ENCODE data around the gene LAMA5.

The LAMA5 gene

DNA sequence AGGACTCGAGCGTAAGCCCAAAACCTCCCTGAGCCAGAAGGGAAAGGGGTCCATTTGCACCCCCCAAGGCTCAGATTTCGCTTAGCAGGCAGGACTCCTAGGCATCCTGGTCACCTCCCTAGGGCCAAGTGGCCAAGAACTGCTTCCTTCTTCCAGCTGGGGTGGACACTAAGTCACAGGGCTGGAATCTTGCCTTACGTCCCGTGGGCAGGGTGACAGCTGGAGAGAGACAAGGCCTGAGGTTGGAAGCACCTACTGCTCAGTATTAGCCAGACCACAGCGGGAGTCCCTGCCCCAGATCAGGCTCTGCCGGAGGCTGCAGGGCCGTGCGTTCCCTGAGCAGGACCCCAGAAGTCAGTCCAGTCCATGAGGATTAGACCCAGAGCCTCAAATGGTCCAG is 19.7 kb downstream of the LAMA5 start:
- H3K9me3 ChIP-seq (ENCODE audit: control insufficient read depth, insufficient read depth, low read length), result no peaks in the 10 kb centered on the region
- H3K36me3 ChIP-seq (ENCODE audit: control insufficient read depth, insufficient read depth, low read length), result peaks cover 64% of the 10 kb centered on the region

DNA sequence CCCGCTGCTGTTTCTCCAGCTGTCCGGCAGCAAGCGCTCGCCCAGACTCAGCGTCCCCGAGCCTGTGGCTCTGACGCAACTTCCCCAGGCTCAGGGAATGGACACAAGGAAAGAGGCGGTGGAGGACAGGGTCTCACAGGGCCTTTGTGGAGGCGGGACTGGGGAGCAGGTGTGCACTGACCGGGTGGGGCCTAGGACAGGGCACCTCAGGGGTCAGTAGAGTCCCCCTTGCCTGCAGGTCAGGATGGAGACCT is 20.0 kb downstream of the LAMA5 start:
- no peaks in the 10 kb centered on the region for H3K9me3 ChIP-seq (ENCODE audit: control insufficient read depth, insufficient read depth, low read length)
- H3K4me3 ChIP-seq (ENCODE audit: low read depth, low read length), result no peak overlapping the region
- H3K36me3 ChIP-seq (ENCODE audit: control insufficient read depth, insufficient read depth, low read length), result peaks cover 64% of the 10 kb centered on the region
- no peaks in the 10 kb centered on the region for H3K27me3 ChIP-seq (ENCODE audit: control insufficient read depth, insufficient read depth, low read length)
- no peaks in the 10 kb centered on the region for H3K4me1 ChIP-seq (ENCODE audit: control insufficient read depth, insufficient read depth, low read length)
- H3K9ac ChIP-seq (ENCODE audit: low read depth, low read length), result no peak overlapping the region

More for the DNA sequence above, 19.7 kb downstream of the LAMA5 start:
- no peak overlapping the region for H3K9ac ChIP-seq (ENCODE audit: low read depth, low read length)
- no peak overlapping the region for H3K4me3 ChIP-seq (ENCODE audit: low read depth, low read length)
- H3K27me3 ChIP-seq (ENCODE audit: control insufficient read depth, insufficient read depth, low read length), result no peaks in the 10 kb centered on the region
- H3K4me1 ChIP-seq (ENCODE audit: control insufficient read depth, insufficient read depth, low read length), result no peaks in the 10 kb centered on the region

DNA sequence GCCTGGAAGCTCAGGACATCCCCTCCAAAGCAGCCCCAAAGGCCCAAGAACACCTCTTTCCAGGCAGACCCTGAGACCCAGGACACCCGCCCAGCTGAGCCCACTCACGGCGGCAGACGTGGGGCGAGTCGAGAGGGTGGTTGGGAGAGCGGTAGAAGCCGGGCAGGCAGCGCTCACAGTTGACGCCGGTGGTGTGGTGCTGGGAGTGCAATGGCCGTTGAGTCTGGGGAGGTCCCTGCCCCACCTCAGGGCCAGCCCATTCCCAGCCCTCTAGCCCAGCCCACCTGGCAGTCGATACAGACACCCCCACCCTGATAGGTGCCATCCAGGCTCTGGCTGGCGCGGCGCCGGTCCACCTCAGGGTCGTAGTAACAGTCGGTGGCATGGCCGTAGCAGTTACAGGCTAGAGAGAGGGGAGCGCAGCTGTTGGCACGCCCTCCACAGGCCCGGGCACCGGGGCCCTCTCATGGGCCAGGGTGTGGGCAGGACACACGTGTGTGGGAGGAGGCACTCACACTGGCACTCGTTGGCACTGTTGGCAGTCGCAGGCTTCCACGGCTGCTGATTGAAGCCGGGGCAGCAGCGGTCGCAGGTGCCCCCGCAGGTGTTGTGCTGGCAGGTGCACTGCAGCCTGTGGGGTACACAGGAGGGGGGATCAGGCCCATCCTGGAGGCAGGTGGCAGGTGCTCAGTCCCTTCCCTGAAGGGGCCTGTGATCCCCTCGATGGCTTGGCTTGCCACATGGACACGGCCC is 20.5 kb downstream of the LAMA5 start:
- no peak overlapping the region for H3K4me3 ChIP-seq (ENCODE audit: low read depth, low read length)
- H3K27me3 ChIP-seq (ENCODE audit: control insufficient read depth, insufficient read depth, low read length), result no peaks in the 10 kb centered on the region
- no peaks in the 10 kb centered on the region for H3K4me1 ChIP-seq (ENCODE audit: control insufficient read depth, insufficient read depth, low read length)
- peaks cover 61% of the 10 kb centered on the region for H3K36me3 ChIP-seq (ENCODE audit: control insufficient read depth, insufficient read depth, low read length)
- no peak overlapping the region for H3K9ac ChIP-seq (ENCODE audit: low read depth, low read length)
- H3K9me3 ChIP-seq (ENCODE audit: control insufficient read depth, insufficient read depth, low read length), result no peaks in the 10 kb centered on the region

DNA sequence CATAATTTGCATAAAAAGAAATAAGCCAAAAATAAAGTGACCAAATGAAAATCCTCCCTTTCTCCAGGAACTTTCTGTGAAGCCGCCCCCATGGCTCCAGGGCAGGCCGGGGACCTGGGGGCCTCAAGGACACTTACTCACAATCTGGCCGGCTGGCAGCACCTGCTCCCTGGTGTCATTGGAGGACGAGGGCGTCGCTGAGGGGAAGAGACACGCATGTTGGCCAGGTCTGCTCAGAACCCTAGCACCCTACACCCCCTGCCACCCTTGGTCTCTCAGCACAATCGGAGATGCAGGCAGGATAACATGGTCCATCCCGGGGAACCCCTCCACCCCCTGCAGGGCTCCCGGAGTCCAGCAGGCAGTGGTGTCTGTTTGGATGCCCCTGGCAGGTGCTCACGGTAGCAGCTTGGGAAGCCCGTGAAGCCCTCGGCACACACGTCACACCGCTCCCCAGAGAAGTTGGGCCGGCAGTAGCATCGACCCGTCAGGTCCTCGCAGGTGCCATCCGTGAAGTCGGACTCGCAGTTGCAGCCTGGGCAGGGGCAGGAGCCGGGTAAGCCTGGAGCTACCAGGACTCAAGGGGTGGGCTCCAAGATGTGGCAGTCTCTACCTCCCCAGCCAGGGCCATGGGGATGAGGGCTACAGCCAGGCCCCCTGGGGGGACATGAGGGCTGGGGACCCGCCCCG is 21.3 kb downstream of the LAMA5 start:
- Histone ChIP-seq H3K4me3 (ENCODE audit: low read depth, low read length) (no peak overlapping the region), H3K9me3 (ENCODE audit: control insufficient read depth, insufficient read depth, low read length) (no peaks in the 10 kb centered on the region), H3K36me3 (ENCODE audit: control insufficient read depth, insufficient read depth, low read length) (peaks cover 58% of the 10 kb centered on the region), H3K4me1 (ENCODE audit: control insufficient read depth, insufficient read depth, low read length) (no peaks in the 10 kb centered on the region), H3K9ac (ENCODE audit: low read depth, low read length) (no peak overlapping the region), H3K27me3 (ENCODE audit: control insufficient read depth, insufficient read depth, low read length) (no peaks in the 10 kb centered on the region)

DNA sequence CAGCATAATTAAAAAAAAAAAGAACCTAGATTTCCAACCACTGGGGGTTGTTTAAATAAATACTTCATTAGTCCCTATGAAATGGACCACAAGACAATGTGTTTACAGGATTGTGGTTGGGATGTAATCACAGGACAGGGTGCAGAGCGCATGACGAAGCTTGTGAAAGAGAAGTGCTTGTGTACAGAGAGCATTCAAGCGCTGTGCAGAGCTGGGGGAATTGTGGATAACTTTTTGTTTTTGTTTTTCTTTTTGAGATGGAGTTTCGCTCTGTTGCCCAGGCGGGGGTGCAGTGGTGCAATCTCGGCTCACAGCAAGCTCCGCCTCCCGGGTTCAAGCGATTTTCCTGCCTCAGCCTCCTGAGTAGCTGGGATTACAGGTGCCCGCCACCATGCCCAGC is 22.3 kb downstream of the LAMA5 start:
- H3K4me1 ChIP-seq (ENCODE audit: control insufficient read depth, insufficient read depth, low read length), result no peaks in the 10 kb centered on the region
- peaks cover 57% of the 10 kb centered on the region for H3K36me3 ChIP-seq (ENCODE audit: control insufficient read depth, insufficient read depth, low read length)
- H3K27me3 ChIP-seq (ENCODE audit: control insufficient read depth, insufficient read depth, low read length), result no peaks in the 10 kb centered on the region
- H3K9me3 ChIP-seq (ENCODE audit: control insufficient read depth, insufficient read depth, low read length), result no peaks in the 10 kb centered on the region
- H3K4me3 ChIP-seq (ENCODE audit: low read depth, low read length), result no peak overlapping the region
- no peak overlapping the region for H3K9ac ChIP-seq (ENCODE audit: low read depth, low read length)

DNA sequence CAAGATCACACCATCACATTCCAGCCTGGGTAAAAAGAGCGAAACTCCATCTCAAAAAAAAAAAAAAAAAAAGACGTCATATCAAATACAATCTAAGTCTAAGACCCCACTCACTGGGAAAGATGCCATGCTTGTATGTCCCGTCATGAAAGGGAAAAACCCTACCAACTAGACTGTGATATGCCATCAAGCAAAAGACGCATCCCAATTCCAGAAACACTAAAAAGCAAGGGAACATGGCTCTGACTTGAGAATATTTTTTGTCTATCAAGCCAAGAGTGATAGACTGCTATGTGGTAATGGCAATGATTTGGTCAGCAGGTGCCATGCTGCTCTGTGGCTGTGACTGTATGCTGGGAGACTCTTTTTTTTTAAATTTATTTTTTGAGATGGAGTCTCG is 23.0 kb downstream of the LAMA5 start:
- Histone ChIP-seq H3K36me3 (ENCODE audit: control insufficient read depth, insufficient read depth, low read length) (peaks cover 59% of the 10 kb centered on the region), H3K4me1 (ENCODE audit: control insufficient read depth, insufficient read depth, low read length) (no peaks in the 10 kb centered on the region), H3K9me3 (ENCODE audit: control insufficient read depth, insufficient read depth, low read length) (no peaks in the 10 kb centered on the region)

DNA sequence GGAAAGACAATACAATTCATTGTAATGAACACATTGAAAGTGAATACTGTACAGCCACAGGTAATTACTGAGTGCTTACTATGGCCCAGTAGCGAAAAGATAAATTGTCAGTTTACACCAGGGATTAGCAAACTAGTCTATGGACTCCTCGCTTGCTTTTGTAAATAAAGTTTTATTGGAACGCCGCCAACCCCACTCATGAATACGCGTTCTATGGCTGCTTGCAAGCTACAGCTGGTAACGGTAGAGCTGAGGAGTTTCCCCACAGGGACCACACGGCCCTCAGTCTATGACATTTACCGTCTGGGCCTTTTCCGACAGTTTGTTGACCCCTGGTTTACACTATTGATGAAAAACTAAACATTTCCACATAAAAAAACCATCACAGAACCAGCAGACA is 24.2 kb downstream of the LAMA5 start:
- Histone ChIP-seq H3K9ac (ENCODE audit: low read depth, low read length) (no peak overlapping the region), H3K36me3 (ENCODE audit: control insufficient read depth, insufficient read depth, low read length) (peaks cover 60% of the 10 kb centered on the region), H3K27me3 (ENCODE audit: control insufficient read depth, insufficient read depth, low read length) (no peaks in the 10 kb centered on the region), H3K4me3 (ENCODE audit: low read depth, low read length) (no peak overlapping the region), H3K9me3 (ENCODE audit: control insufficient read depth, insufficient read depth, low read length) (no peaks in the 10 kb centered on the region), H3K4me1 (ENCODE audit: control insufficient read depth, insufficient read depth, low read length) (no peaks in the 10 kb centered on the region)

More for the DNA sequence above, 23.0 kb downstream of the LAMA5 start:
- Histone ChIP-seq H3K4me3 (ENCODE audit: low read depth, low read length) (no peak overlapping the region), H3K9ac (ENCODE audit: low read depth, low read length) (no peak overlapping the region), H3K27me3 (ENCODE audit: control insufficient read depth, insufficient read depth, low read length) (no peaks in the 10 kb centered on the region)

DNA sequence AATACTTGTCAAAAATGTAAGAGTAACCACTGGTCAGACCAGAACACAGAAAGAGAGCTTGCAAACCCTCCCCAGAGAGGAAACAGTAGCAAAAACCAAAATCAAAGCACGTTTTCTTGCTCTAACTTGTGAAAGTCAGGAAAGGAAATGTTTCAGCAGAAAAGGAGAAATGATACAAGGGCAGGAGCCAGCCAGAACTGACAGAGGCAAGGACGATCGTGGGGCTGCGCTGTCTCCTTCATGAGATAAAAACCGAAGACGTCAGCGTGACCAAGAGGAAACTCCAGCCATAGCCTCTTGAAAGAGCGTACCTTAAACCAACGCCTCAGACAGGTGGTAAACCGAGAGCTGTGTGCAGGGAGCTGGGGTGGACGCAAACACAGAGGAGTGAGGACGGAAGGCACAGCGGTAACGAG is 27.5 kb downstream of the LAMA5 start:
- Histone ChIP-seq H3K4me3 (ENCODE audit: low read depth, low read length) (no peak overlapping the region), H3K36me3 (ENCODE audit: control insufficient read depth, insufficient read depth, low read length) (peaks cover 55% of the 10 kb centered on the region), H3K4me1 (ENCODE audit: control insufficient read depth, insufficient read depth, low read length) (no peaks in the 10 kb centered on the region), H3K9me3 (ENCODE audit: control insufficient read depth, insufficient read depth, low read length) (no peaks in the 10 kb centered on the region), H3K9ac (ENCODE audit: low read depth, low read length) (no peak overlapping the region), H3K27me3 (ENCODE audit: control insufficient read depth, insufficient read depth, low read length) (no peaks in the 10 kb centered on the region)

DNA sequence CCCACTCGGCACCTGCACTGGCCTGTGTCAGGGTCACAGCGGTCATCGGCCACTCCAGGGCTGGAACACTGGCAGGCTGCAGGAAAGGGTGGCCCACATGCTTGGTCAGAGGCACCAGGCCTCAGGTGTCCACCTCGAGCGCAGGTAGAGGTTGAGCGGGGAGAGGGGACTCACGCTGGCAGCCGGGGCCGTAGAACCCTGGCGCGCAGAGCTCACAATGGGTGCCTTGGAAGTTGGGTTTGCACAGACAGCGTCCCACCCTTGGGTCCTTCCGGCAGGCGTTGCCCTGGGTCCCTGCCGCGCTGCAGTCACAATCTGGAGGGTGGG is 28.9 kb downstream of the LAMA5 start:
- Histone ChIP-seq H3K4me1 (ENCODE audit: control insufficient read depth, insufficient read depth, low read length) (no peaks in the 10 kb centered on the region), H3K9me3 (ENCODE audit: control insufficient read depth, insufficient read depth, low read length) (no peaks in the 10 kb centered on the region), H3K27me3 (ENCODE audit: control insufficient read depth, insufficient read depth, low read length) (no peaks in the 10 kb centered on the region), H3K4me3 (ENCODE audit: low read depth, low read length) (no peak overlapping the region), H3K9ac (ENCODE audit: low read depth, low read length) (no peak overlapping the region), H3K36me3 (ENCODE audit: control insufficient read depth, insufficient read depth, low read length) (peaks cover 67% of the 10 kb centered on the region)

DNA sequence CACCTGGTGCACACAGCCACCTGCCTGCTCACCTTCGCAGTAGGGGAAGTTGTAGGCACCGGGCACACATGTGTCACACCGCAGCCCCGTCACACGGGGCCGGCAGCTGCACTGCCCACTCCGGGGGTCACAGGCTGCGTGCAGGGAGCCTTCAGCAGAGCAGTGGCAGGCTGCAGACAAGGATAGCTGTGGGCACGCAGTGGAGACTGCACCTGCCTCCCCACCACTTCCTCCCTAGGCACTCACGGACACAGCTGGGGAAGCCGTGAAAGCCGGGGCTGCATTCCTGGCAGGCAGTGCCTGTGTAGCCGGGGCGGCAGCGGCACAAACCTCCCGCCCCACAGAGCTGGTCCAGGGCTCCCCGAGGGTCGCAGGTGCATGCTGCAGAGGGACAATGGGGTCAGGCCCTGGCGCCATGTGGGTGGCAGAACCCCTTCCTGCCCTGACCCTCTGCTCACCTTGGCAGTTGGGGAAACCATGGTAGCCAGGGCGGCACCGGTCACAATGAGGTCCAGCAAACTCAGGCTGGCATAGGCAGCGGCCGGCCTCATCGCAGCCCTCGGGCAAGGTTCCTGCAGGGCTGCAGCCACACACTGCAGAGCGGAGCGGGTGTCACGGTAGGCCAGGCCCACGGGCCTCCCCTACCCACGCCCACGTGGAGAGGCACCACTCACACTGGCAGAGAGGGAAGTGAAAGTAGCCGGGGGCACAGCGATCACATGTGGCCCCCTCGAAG is 29.4 kb downstream of the LAMA5 start:
- no peak overlapping the region for H3K9ac ChIP-seq (ENCODE audit: low read depth, low read length)
- no peaks in the 10 kb centered on the region for H3K27me3 ChIP-seq (ENCODE audit: control insufficient read depth, insufficient read depth, low read length)
- no peak overlapping the region for H3K4me3 ChIP-seq (ENCODE audit: low read depth, low read length)
- H3K4me1 ChIP-seq (ENCODE audit: control insufficient read depth, insufficient read depth, low read length), result no peaks in the 10 kb centered on the region
- peaks cover 68% of the 10 kb centered on the region for H3K36me3 ChIP-seq (ENCODE audit: control insufficient read depth, insufficient read depth, low read length)
- H3K9me3 ChIP-seq (ENCODE audit: control insufficient read depth, insufficient read depth, low read length), result no peaks in the 10 kb centered on the region

DNA sequence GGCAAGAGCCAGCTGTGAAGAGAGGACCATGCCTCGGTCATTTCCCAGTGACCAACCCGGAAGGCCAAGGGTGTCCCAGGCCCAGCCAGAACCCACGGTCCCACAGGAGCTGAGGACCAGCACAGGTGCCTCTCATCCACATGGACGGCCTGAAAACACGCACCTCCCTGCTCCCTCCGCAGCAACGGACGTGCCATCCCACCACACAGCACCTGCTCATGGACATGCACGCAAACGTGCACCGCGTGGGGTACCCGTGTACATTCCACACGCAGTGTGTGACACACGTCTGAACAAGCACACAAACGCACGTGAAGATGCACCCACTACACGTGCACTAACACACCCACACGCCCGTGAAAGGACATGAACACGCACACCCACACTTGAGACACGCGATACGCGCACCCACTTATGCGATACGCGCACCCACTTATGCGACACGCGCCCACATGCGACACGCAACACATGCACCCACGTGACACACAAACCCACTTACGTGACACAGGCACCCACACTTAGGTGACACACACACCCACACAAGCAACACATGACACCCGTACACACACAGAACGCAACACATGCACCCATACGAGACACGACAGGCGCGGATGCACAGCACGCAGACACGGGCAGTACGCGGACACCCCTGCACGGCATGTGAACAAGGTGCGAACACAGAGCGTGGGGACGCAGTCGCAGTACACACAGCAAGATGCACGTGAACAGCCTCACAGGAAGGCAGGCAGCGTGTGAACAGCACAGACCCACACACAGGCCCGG is 30.1 kb downstream of the LAMA5 start:
- Histone ChIP-seq H3K4me1 (ENCODE audit: control insufficient read depth, insufficient read depth, low read length) (no peaks in the 10 kb centered on the region), H3K9me3 (ENCODE audit: control insufficient read depth, insufficient read depth, low read length) (no peaks in the 10 kb centered on the region), H3K36me3 (ENCODE audit: control insufficient read depth, insufficient read depth, low read length) (peaks cover 70% of the 10 kb centered on the region), H3K9ac (ENCODE audit: low read depth, low read length) (no peak overlapping the region), H3K4me3 (ENCODE audit: low read depth, low read length) (no peak overlapping the region), H3K27me3 (ENCODE audit: control insufficient read depth, insufficient read depth, low read length) (no peaks in the 10 kb centered on the region)
